Sigmoid colon (tissue), 4 donors: ENCODE measurements around the gene ARCN1.

Experiments used
- CTCF ChIP-seq, 4 experiments: fragments of 450-650 bp in 3 of 4; fragments of 200-600 bp in 1 of 4; IDR thresholded peaks; one replicate each; pipeline ENCODE4 v1.5.1; 2016 to 2019; ENCODE audit warnings: antibody characterized with exemption in 4 of 4, mild to moderate bottlenecking in 3 of 4, moderate library complexity in 2 of 4
- EP300 ChIP-seq, 4 donors: sonication (generic); formaldehyde crosslinking; IDR thresholded peaks; one replicate each; pipeline ENCODE4 v1.6.1; 2017; ENCODE audit warnings: antibody characterized with exemption in 4 of 4
- POLR2A ChIP-seq, 2 donors: fragments of 450-650 bp; IDR thresholded peaks; one replicate each; pipeline ENCODE4 v1.6.1; 2016; ENCODE audit warnings: antibody characterized with exemption in 2 of 2, mild to moderate bottlenecking in 2 of 2, moderate library complexity in 2 of 2
- POLR2AphosphoS5 ChIP-seq, 4 donors: sonication (generic); formaldehyde crosslinking; IDR thresholded peaks; one replicate each; pipeline ENCODE4 v1.6.1; 2017; ENCODE audit warnings: antibody characterized with exemption in 4 of 4

GRCh38 chr11:118608360-118609227, 36.4 kb downstream of the ARCN1 start:
- TF ChIP-seq CTCF (IDR thresholded peaks at IDR 0.05), result no peak
- peak in 1 of 4 donors; percentile 34 for TF ChIP-seq EP300 (IDR thresholded peaks at IDR 0.05)
- peak; percentile 61 to 73 (median 65) for TF ChIP-seq POLR2AphosphoS5 (IDR thresholded peaks at IDR 0.05)
- TF ChIP-seq POLR2A (IDR thresholded peaks at IDR 0.05), result no peak
